ENCODE measurements around the gene PTPRE.

PTPRE gene

DNA sequence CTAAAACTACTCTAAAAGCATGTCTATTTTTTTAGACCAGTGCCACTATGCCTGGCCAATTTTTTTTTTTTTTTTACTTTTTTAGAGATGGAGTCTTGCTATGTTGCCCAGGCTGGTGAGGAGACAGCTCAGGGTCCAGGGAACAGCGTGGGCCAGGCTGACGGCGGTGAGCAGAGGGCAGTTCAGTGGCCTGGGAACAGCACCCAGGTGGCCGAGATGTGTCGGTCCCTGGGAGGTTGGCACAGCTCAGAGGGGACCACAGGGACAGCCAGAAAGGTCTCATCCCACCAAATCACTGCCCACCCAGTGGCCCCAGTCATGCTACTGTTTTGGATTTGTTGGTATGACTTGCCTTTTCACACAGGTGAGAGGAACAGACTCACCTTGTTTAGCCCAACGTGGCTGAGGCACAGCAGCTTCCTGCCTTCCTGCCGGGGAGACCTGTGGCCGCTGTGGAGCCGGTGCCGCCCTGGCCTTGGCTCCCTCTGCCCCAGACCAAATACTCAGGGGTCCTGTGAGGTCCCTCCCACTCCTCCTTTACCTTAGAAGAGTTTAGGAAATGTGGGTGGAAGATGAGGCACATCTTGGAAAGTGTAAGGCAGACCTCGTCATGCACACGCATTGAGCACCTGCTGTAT lies 109.6 kb downstream of the PTPRE start:
- in situ Hi-C loops (cut with MboI; ENCODE audit: low sequenced_read_pairs), result loop anchor here (25.0 kb wide), 1 partner anchor 104 kb away; the partner anchor contains the start of gene PTPRE

DNA sequence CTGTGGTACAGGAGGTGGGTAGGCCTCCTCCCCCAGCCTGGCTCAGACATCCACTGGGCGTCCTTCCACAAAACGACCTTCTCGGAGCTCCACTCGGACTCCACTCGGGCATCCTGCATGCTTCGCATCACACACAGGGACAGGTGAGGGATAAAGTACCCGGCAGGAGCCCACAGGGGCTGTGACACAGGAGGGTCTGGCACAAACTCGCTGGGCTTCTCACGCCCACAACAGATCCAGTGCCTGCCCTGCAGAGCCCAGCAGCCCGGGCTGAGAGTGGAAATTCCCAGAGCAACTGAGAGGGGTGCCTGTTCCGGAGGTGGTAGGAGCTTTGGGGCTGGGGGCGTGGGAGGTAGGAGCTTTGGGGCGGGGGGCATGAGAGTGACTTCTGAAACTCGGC lies 110.9 kb downstream of the PTPRE start:
- in situ Hi-C loops (cut with MboI; ENCODE audit: low sequenced_read_pairs), result loop anchor here (25.0 kb wide), 1 partner anchor 106 kb away; the partner anchor contains the start of gene PTPRE

DNA sequence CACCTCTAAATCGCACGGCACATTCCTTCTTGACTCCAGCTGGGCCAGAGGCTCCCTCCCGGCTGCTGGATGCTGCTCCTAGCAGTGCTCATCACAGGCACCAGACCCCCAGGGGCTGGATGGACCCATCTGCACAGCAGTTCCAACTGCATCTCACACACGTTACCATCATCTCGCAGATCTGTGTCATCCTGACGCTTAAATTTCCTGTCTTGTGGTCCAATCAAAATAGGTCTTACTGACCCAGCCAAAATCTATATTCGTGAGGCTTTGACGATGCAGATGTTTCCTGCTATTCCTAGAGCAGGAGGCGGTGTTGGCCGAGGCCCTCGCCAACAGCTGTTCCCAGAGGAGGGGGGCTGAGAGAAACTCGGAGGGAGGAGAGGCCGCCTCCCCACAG lies 111.3 kb downstream of the PTPRE start:
- in situ Hi-C loops (cut with MboI; ENCODE audit: low sequenced_read_pairs), result loop anchor here (25.0 kb wide), 1 partner anchor 106 kb away; the partner anchor contains the start of gene PTPRE

DNA sequence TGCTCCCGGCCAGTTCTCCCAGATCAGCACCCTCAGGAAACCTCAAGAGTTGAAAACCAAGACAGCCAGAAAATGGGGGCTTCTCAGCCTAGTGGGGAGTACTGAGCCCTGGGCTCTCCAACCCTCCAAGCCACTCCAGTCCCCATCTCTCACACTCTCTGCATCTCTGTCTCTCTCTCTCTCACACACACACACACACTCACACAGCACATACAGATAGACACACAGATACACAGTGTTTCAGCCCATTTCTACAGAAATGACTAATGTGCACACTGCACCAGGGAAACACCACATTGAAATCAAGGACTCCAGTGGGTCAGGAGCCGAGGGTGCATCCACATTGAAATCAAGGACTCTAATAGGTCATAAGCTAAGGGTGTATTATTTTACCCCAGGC lies 111.8 kb downstream of the PTPRE start:
- in situ Hi-C loops (cut with MboI; ENCODE audit: low sequenced_read_pairs), result loop anchor here (25.0 kb wide), 1 partner anchor 106 kb away; the partner anchor contains the start of gene PTPRE

DNA sequence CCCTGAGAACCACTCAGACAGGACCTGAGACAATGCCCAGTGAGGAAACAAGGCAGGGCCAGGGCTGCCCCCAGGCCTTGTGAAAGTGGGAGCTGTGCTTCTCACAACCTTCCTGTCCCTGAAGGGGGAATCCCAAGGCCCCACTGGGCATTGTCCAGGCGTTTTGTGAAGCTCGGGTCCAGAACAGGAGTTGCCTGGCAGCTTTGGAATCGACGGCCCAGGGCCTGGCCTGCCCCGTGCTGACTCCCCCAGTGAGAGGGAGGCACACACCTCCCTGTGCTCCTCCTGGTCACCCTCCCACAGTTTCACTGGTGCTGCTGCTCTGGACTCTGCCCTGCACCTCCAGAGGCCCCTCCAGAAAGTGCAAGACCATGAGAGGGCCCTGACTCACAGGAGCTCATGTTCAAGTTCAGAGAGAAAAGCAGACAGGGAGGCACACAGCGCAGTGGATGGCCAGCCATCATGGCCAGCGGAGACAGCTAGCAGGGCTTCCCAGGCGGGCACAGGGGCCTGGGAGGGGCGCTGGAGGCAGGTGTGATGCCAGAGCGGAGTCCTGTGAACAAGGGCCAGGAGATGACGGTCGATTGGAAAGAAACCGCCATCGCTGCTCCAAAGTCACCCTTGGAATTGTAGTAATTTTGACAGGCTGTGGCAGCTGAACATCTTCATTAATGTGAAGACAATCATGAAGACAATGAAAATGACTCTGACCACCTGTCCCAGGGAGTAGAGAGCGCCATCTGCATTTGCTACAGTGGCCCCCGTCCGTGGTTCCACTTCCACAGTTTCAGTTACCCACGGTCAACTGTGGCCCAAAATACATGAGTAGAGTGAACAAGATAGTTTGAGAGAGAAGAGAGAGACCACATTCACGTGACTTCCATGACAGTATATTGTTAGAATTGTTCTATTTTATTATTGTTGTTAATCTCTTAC lies 115.6 kb downstream of the PTPRE start:
- in situ Hi-C loops (cut with MboI; ENCODE audit: low sequenced_read_pairs), result loop anchor here (25.0 kb wide), 1 partner anchor 110 kb away; the partner anchor contains the start of gene PTPRE

DNA sequence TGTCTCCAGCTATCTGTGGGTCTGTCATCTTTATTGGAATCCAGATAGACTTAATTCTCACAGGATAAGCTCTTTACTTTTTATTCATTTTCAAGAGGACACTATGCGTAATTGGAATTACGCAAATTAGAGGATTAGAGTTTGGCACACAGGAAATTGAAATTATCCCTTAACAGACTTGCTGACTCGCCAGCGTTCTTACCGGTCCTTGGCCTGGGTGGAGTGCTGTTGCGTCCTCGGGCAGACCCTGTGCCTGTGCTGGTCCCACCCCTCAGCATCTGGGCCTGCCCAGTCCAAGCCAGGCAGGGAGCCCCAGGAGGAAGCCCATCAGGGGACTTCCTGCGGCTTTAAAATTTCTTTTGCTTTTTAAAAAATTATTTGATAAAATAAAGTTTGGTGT lies 117.5 kb downstream of the PTPRE start:
- in situ Hi-C loops (cut with MboI; ENCODE audit: low sequenced_read_pairs), result loop anchor here (25.0 kb wide), 1 partner anchor 112 kb away; the partner anchor contains the start of gene PTPRE

DNA sequence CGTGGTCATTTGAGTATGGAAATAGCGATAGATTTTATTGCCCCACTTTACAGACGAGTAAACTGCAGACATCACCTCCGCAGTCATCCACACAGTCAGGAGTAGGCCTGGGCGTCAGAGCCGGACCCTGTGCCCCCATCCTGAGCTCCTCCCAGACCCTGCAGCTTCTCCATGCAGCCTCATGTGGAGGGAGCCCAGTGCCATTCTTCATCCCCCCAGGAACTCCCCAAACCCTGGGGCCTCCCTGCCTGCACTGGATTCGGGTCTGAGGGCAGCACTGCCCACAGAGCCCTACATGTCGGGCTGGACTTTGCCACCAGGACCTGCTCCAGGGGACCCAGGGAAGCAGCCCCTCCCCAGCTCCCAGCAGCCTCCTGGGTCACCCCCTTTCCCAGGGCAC lies 118.5 kb downstream of the PTPRE start:
- in situ Hi-C loops (cut with MboI; ENCODE audit: low sequenced_read_pairs), result no loop called here

DNA sequence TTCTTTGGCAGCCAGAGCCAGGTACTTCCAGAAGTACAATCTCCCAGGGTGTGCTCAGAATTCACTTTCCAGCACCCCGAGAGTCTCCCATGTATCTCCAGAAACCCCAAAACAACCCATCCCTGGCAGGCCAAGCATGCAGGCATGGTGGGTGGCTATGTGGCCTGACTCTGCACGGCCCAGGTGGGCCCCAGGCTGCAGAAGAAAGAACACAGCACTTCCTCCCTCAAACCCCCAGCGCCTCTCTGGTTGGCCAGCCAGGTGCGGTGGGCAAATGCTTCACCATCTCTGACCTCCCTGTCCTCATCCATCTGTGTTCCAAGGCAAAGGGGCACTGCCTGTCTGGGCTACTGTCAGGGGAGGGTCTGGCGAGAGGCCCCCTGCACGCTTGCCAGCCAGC lies 119.0 kb downstream of the PTPRE start:
- in situ Hi-C loops (cut with MboI; ENCODE audit: low sequenced_read_pairs), result no loop called here

DNA sequence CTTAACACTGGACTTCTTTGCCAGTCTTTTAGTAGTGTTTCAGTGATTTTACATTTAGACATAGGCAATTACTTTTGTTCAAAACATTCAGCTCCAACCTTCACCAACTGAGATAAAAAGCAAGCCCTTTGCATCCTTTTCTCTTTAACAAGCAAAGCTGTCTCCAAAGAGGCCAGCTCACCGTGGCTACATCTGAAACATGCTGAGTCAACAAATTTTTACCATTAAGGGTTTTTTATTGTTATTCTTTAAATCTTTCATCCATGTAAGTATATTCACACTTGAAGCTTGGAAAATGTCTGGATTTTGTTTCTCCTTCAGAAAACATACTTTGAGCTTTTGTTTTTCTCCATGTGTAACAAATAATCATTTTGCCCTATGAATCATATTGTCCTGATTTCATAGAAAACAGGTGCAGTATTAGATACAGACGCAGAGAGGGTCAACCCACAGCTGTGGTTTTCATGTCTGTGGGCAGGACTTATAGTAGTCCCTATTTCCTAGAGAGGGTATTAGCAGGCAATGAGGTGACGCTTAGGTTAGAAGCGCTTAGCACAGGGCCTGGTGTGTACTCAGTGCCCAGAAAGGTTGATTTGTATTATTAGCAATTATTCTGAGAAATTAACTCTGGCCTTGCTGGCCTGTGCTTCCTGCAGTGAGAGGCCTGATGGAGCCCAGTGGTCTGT lies 119.9 kb downstream of the PTPRE start:
- in situ Hi-C loops (cut with MboI; ENCODE audit: low sequenced_read_pairs), result no loop called here

DNA sequence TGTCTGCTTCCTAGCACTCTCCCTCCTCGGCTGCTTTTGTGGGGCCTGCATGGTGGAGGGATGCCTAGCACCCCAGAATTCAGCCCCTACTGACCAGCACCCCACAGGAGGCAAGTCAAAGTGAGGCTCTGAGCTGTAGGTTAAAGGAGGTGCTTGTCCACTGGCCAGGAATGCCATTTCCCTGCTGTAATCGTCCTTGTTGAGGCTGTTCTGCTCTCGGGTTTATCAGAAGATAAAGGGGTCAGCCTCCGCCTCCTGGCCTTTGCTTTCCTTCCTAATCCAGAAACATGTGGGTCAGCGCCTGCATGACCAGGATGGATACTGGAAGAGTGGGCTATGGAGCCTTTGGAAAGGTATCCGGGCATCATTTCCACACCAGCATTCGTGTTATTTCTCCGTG lies 120.4 kb downstream of the PTPRE start:
- in situ Hi-C loops (cut with MboI; ENCODE audit: low sequenced_read_pairs), result no loop called here

DNA sequence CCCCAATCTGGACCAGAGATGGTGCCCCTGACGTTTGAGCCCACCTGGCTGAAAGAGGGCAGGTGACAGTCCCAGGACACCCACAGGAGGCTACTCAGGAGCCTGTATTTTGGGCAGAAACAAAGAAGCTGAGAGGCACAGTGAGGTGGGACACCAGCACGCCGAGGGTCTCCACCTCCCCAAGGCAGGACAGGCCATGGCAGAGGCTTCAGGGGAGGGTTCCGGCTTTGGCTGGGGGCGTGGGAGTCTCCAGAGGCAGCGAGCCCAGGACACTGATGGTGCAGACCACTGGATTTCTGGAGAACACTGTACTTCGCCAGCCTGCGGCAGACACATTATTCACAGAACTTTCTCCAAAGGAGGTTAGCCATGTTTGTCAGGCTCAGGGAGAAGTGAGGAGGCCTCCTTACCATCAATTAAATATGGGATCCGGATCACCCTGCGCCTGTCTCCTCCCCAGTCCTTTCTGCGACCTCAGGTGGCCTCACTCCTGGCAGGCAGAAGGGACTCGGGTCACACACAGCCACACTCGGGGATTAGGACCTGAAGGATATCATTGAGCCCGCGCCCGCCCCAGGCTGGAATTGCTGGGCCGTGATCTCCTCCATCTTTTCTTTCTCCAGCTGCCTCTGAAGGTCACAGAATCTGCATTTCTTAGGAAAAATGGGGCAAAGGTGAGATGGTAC lies 121.1 kb downstream of the PTPRE start:
- in situ Hi-C loops (cut with MboI; ENCODE audit: low sequenced_read_pairs), result no loop called here

DNA sequence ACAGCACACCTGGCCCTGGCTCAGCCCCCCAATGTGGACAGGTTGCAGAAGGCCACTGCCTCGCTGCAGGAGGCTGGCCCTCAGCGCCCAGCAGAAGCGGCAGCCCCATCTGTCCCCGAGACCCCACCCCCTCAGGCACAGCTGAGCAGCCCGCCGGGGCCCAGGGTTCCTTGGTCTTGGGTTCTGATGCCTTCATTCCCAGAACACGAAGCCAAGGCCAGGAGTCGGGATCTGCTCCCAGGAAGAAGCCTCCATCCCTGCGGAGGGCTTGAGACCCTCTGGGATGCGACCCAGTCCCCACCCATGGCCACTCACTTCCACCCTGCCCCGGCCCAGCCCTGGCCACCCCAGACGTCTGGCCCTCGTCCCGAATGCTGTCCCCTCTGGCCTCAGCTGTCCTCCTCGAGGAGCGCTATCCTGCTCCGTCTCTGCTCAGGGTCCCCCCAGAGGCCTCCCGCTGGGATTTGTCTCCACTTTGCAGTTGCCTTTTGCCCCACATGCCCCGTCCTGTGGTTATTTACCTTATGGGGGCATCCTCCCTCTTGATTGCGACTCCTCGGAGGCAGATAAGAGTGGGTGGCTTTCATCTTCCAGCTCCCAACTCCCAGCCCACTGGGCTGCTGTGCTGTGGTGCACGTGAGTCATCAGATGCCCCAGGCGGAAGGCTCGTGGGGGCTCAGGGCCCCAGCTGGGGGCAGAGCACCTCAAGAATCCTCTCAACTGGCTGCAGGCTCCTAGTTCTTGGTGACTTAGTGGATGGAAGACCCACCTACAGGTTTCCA lies 121.8 kb downstream of the PTPRE start:
- in situ Hi-C loops (cut with MboI; ENCODE audit: low sequenced_read_pairs), result no loop called here

DNA sequence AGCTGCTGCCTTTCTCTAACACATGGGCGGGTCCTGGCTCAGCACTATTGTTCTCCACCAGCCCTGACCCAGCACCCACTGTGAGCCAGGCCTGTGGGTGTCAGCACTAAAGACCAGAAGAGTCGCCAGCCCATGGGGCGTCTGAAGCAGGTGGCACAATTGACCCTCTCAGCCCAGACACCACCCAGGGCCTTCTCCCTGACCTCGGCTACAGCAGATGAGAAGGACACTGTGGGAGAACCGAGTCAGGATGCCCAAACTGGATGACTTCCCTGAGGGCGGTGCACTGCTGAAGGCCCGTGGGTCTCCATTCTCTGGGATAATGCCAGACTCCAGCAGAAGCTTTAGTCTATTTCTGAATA lies 122.4 kb downstream of the PTPRE start:
- in situ Hi-C loops (cut with MboI; ENCODE audit: low sequenced_read_pairs), result no loop called here

DNA sequence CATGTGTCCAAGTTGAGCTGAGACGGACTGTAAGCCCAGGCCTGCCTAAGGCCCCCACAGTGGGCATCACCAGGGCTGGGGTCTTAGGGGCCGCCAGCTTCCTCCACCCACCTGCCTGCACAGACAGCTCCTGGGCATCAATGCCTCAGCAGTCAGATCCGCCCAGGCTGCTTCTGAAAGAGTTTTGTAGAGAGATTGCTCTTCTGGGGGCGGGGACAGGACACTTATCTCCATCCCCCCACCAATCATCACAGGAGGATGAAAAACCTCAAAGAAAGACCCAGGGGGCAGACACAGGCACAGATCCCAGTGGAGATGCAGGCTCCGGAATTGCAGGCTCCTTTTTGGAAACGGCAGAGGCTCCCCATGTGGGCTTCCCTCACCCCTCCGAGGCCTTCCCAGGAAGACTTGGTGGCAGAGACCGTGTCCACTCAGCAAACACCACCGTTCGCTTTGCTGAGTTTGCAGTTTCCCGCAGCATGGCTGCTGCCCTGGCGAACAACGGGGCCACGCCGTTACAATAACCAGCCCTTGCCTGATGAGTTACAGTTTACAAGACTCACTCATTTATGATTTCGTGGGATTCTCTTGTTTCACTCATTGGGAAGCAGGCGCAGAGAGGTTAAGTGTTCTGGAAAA lies 122.9 kb downstream of the PTPRE start:
- in situ Hi-C loops (cut with MboI; ENCODE audit: low sequenced_read_pairs), result no loop called here

DNA sequence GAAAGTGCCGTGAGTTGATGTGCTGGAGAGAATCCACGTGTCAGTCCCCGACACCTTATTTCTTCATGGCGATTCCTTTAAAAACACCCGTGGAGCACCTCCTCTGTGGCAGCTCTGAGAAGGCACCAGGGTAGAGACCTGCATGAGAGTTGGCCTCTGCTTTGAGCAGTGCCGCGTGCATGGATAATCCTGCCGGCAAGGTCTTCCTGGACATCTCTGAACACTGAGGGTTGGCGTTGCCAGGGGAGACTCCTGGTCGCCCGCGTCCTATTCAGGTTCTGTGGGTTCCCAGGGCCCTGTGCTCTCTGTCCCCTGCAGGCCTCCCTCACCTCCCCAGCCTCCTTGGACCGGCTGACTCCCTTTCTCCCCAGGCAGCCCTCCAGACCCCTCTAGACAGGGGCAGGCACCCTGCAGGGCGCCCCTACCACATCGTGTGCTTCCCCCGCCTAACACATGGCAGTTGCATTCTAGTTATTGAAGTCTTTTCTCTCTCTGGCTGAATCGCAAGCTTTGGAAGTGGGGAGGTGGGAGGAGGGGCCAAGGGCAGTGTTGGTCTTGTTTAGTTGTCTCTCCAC lies 123.7 kb downstream of the PTPRE start:
- in situ Hi-C loops (cut with MboI; ENCODE audit: low sequenced_read_pairs), result no loop called here

DNA sequence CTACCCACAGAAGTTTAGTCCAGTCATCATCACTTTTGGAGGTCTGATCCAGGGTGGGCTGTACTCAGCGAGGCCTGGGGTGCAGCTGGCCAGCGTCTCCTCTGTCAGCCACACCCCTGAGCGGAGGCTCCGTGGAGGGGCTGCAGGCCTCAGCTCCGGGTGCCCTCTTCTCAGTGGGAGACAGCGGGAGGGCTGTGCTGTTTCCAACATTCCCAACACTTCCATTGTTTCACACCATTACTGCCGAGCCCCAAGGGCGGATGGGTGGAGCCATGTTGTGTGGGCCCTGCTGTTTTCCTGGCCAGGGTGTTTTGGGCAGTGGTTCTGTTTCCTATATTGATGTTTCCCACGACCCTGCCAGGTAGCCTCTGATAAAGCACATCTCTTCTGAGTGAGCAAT lies 124.3 kb downstream of the PTPRE start:
- in situ Hi-C loops (cut with MboI; ENCODE audit: low sequenced_read_pairs), result no loop called here

DNA sequence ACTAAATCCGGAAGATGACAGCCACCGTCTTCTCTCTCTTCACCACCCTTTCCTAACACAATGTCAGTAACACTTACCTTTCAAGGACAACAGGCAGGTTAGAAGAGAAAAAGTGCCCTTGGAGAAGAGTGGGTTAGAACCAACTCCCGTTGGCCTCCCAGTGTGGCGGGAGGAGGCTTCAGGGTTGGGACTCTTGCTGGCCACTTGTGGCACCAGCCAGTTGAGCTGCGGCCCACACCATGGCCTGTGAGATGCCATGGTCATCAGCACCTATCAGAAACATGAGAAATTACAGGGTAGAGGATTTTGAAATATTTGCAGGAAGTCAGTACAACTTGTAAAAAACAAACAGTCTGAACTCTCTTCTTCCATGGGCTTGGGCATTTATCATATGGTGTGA lies 125.6 kb downstream of the PTPRE start:
- in situ Hi-C loops (cut with MboI; ENCODE audit: low sequenced_read_pairs), result no loop called here

DNA sequence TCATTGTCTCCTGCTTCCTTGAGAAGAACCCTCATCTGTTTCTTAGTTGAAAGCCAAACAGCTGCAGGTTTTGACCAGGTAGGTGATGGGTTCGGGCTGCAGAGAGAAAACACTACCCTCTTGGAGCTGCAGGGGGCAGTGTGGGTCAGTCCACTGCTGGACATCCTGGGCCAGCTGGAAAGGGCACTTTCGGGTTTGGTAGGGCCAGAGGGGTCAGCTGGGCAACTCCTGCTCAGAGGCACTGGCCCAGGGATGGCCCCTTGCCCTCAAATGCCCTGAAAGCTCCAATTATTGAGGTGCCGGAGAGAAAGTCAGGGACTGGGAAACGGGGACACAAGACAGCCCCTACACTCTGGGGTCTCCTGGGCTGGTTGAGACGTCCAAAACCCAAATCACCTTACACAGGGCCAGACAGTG lies 128.7 kb downstream of the PTPRE start:
- in situ Hi-C loops (cut with MboI; ENCODE audit: low sequenced_read_pairs), result no loop called here

DNA sequence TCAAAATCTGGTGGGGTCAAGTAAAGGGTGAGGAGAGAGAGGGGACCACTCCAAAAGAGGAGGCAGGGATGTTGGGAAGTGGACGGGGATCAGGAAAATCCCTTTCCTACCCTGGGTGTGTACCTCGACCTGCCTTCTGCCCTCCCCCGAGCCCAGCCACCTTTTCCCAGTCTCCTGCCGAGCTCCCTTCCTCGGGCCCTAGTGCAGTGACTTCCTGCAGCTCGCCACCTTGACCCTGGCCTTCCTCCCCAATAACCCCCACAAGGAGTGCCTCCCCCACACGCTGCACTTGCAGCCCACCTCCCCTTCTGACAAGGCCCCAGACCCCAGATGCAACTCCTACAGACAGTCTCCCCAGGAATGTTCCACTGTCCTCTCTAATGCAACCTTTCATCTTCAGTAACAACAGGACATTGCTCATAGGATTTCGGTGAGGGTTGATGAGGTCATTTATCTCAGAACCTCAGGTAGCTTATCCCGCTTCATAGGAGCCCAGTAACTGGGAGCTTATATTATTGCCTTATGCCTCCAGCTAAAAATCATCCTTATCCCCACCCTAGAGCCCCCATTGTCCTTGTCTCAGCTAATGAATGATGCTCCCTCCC lies 129.2 kb downstream of the PTPRE start:
- in situ Hi-C loops (cut with MboI; ENCODE audit: low sequenced_read_pairs), result no loop called here
